Upper lobe of left lung (tissue), 4 donors: ENCODE data around the gene CTXN1.
"Not testable (repeated sequence)": the region's sequence is repeated elsewhere in the genome, so short reads cannot be mapped to it uniquely, and the experiment has no call there.

Experiments
- POLR2A ChIP-seq, 4 donors: fragments of 450-650 bp; IDR thresholded peaks; one replicate each; pipeline ENCODE4 v1.5.1; 2016 to 2017; ENCODE audit warnings: antibody characterized with exemption in 4 of 4, mild to moderate bottlenecking in 2 of 4
- POLR2AphosphoS5 ChIP-seq, 2 donors: sonication (generic); formaldehyde crosslinking; IDR thresholded peaks; one replicate each; pipeline ENCODE4 v1.5.1; 2017; ENCODE audit warnings: antibody characterized with exemption in 2 of 2
- TF ChIP-seq, protein P1 (sequence below), 6 experiments: fragments of 450-650 bp in 4 of 6; fragments of 200-600 bp in 2 of 6; sonication (generic) in 2 of 6; IDR thresholded peaks; one replicate each; pipeline ENCODE4 v1.5.1; 2016 to 2019; ENCODE audit warnings: antibody characterized with exemption in 6 of 6

- TF ChIP-seq POLR2AphosphoS5, POLR2A (IDR thresholded peaks at IDR 0.05): not testable (repeated sequence)
- TF ChIP-seq, protein P1, sequence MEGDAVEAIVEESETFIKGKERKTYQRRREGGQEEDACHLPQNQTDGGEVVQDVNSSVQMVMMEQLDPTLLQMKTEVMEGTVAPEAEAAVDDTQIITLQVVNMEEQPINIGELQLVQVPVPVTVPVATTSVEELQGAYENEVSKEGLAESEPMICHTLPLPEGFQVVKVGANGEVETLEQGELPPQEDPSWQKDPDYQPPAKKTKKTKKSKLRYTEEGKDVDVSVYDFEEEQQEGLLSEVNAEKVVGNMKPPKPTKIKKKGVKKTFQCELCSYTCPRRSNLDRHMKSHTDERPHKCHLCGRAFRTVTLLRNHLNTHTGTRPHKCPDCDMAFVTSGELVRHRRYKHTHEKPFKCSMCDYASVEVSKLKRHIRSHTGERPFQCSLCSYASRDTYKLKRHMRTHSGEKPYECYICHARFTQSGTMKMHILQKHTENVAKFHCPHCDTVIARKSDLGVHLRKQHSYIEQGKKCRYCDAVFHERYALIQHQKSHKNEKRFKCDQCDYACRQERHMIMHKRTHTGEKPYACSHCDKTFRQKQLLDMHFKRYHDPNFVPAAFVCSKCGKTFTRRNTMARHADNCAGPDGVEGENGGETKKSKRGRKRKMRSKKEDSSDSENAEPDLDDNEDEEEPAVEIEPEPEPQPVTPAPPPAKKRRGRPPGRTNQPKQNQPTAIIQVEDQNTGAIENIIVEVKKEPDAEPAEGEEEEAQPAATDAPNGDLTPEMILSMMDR (IDR thresholded peaks at IDR 0.05): not testable (repeated sequence)
Observed at GRCh38 chr19:7918062-7918614, 7.8 kb downstream of the CTXN1 start.
